Psoas muscle (tissue), 8 donors: ENCODE results near the gene DAB2IP. TPM values are rescaled to one million over a fixed set of nuclear protein-coding genes. Genes with fewer than 3 reads are reported as not detected.

Experiments
- ATAC-seq, 4 donors: fragments of 200-7000 bp; cut with Tn5 transposase; one replicate each; pipeline ENCODE4 v1.9.1; 2020; ENCODE audit warnings: moderate library complexity in 3 of 4, mild to moderate bottlenecking in 2 of 4
- DNase-seq, 2 donors: peaks; one replicate each; pipeline ENCODE4 v3.0.0-alpha.2; 2020
- H3K27ac ChIP-seq: fragments of 200-600 bp; one replicate; pipeline ENCODE4 v1.8.0; 2022
- H3K27me3 ChIP-seq, 3 donors: fragments of 200-600 bp in 1 of 3; one replicate each; pipeline versions ENCODE4 v1.6.1 to v1.8.0; 2013 to 2022; ENCODE audit warnings: low read length in 2 of 3, mild to moderate bottlenecking in 2 of 3, moderate library complexity in 1 of 3; ENCODE audit not compliant: insufficient read depth in 3 of 3
- H3K36me3 ChIP-seq, 2 donors: fragments of 200-600 bp in 1 of 2; one replicate each; pipeline versions ENCODE4 v1.6.1 to v1.8.0; 2013 to 2022; ENCODE audit warnings: low read depth in 1 of 2, mild to moderate bottlenecking in 1 of 2, moderate library complexity in 1 of 2; ENCODE audit not compliant: insufficient read depth in 1 of 2
- H3K4me1 ChIP-seq: fragments of 200-600 bp; one replicate; pipeline ENCODE4 v1.8.0; 2022
- H3K4me3 ChIP-seq: fragments of 200-600 bp; one replicate; pipeline ENCODE4 v1.8.0; 2022; ENCODE audit warnings: mild to moderate bottlenecking
- H3K9me3 ChIP-seq: fragments of 200-600 bp; one replicate; pipeline ENCODE4 v1.8.0; 2022
- CTCF ChIP-seq: fragments of 200-600 bp; IDR thresholded peaks from one replicate; pipeline ENCODE4 v1.8.0; 2022; ENCODE audit warnings: antibody characterized with exemption
- WGBS, 3 donors: extraction: QIAGEN DNeasy Blood & Tissue Kit; methylation state at CpG; one replicate each; pipeline versions ENCODE4 v1.1.6 to v1.1.7; 2013; 5-methylcytosine and 5-hydroxymethylcytosine counted together
- intact Hi-C, 2 donors: fragments of 100-400 bp; cut with DNase I; formaldehyde crosslinking; loops; one replicate each; pipeline versions ENCODE4 v1.11.0 to v1.14.2; 2022
- polyA plus RNA-seq, 3 donors: library from polyadenylated mRNA; stranded (reverse); fragments of 200-250 nt; gene quantifications; one replicate each; pipeline ENCODE4 v1.2.3, GENCODE V29; 2013
- total RNA-seq, 4 donors: library from RNA; stranded (reverse); fragmentation: NEBNext Ultra II Directional in 2 of 4; extraction: Animal tissue kit (Norgen Biotek cat#: 25700) in 2 of 4; gene quantifications; one replicate each; pipeline versions ENCODE4 v1.2.1 to v1.2.4, GENCODE V29; 2021 to 2023
- donor health status: healthy with polysubstance abuse.
- donor health status: DM: no; HTN: no; CAD: no; lungs with moderate emphysema.
- donor health status: Bipolar disorder and iron deficiency.
- donor health status: healthy.
- donor health status: DM: yes; HTN: yes; CAD: no.
- donor health status: DM: no; HTN: no; CAD: no.
- donor health status: DM: no; HTN: no; CAD: no.
- donor health status: DM: yes; HTN: yes; CAD: no.

DAB2IP gene
- total and polyA plus RNA-seq, 7 donors, result 14.1 to 66.2 (median 33.4) TPM

- Histone ChIP-seq H3K27me3 (no peaks in the 10 kb centered on the region), H3K27ac (peak overlapping the region; percentile 3), H3K36me3 (peaks cover 0 to 17% of the 10 kb centered on the region in 2 donors), H3K4me1 (peaks cover 42% of the 10 kb centered on the region), H3K9me3 (no peaks in the 10 kb centered on the region), H3K4me3 (no peak overlapping the region)
- WGBS, 3 donors, result 86 to 93% (median 88%) methylated on average over 6 of the region's 6 CpGs
- no peak for TF ChIP-seq CTCF
- ATAC-seq (no peak), DNase-seq (peak in 1 of 2 donors; percentile 39)
- intact Hi-C loops, result no loop called here
These were observed 23.9 kb downstream of the DAB2IP start for GRCh38 chr9:121675381-121675780.

GRCh38 chr9:121675969-121676822 is 24.8 kb downstream of the DAB2IP start:
- no peaks in the 10 kb centered on the region for H3K27me3 ChIP-seq
- H3K4me1 ChIP-seq, result peaks cover 42% of the 10 kb centered on the region
- intact Hi-C loops, result no loop called here
- H3K27ac ChIP-seq, result no peak overlapping the region
- H3K36me3 ChIP-seq, result peaks cover 0 to 19% of the 10 kb centered on the region in 2 donors
- DNase-seq (peak in 1 of 2 donors; percentile 64), ATAC-seq (peak in 2 of 4 donors; percentile 6 to 30)
- H3K9me3 ChIP-seq, result no peaks in the 10 kb centered on the region
- TF ChIP-seq CTCF, result no peak
- 80 to 82% (median 81%) methylated on average over 16 of the region's 16 CpGs for WGBS, 3 donors
- no peak overlapping the region for H3K4me3 ChIP-seq

- TF ChIP-seq CTCF, result no peak
- ATAC-seq (no peak), DNase-seq (peak in 1 of 2 donors; percentile 19)
- intact Hi-C loops, result no loop called here
- Histone ChIP-seq H3K36me3 (peaks cover 0 to 25% of the 10 kb centered on the region in 2 donors), H3K27me3 (no peaks in the 10 kb centered on the region), H3K27ac (no peak overlapping the region), H3K9me3 (no peaks in the 10 kb centered on the region), H3K4me1 (peaks cover 37% of the 10 kb centered on the region), H3K4me3 (no peak overlapping the region)
- WGBS, 3 donors, result 58 to 63% (median 58%) methylated on average over 4 of the region's 4 CpGs
These were observed 25.5 kb downstream of the DAB2IP start for GRCh38 chr9:121676926-121677325.

- intact Hi-C loops, result no loop called here
- 91 to 93% (median 92%) methylated on average over 22 of the region's 22 CpGs for WGBS, 3 donors
- peak in 1 of 2 donors; percentile 38 for DNase-seq
These were observed 27.1 kb downstream of the DAB2IP start for GRCh38 chr9:121678501-121679022.

More at GRCh38 chr9:121678501-121679022, 27.1 kb downstream of the DAB2IP start:
- Histone ChIP-seq H3K27ac (no peak overlapping the region), H3K4me3 (no peak overlapping the region), H3K27me3 (no peaks in the 10 kb centered on the region), H3K4me1 (peaks cover 21% of the 10 kb centered on the region), H3K36me3 (peaks cover 0 to 28% of the 10 kb centered on the region in 2 donors), H3K9me3 (no peaks in the 10 kb centered on the region)
- no peak for TF ChIP-seq CTCF
- ATAC-seq, result no peak
